T-helper 22 cell (primary cell): ENCODE measurements around the gene CD44.

Source experiments
- DNase-seq: peaks from one replicate; pipeline ENCODE4 v3.0.0-alpha.2; 2020; ENCODE audit warnings: low read depth

Gene CD44

DNA sequence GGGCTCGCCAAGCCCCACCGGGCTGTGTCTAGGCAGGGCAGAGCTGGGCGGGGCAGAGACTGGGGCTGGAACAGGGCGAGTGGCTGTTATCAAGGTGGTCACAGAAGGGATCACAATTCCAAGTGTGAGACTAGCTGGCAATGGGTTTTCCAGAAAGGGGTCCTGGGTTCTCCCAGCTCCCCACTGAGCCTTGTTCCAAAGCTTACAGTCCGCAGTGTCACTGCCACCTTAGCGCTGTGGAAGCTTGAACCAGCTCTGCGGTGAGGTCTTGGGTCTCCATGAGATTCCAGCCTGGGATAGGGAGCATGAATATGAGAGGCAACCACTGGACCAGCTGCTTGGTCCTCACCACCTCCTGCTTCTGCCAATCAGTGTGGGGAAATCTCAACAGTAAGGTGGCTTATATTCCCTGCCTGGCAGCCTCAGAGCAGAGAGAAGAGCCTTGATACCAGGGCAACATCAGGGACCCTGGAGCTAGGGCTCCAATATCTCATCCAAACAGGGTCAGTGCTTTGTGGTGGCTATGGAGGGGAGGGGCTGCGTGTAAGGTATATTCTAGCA lies 831 bp downstream of the CD44 start:
- no peak for DNase-seq

DNA sequence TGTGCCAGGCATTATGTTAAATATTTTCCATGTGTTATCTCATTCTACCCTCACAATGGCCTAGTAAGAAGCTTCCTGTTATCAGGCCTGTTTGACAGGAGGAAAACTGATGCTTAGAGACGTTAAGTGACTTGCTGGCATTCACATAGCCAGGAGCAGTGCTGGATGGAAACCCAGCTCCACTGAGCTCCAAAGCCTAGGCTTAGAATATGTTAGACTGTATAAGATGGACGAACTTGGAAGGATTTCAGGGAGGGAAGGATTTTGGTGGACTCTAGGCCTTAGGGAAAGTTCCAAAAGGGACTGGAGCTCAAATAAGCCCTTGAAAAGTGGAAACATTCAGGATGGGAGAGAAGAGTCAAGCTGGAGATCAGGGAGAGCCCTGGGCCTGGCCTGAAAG lies 2.1 kb downstream of the CD44 start:
- no peak for DNase-seq

DNA sequence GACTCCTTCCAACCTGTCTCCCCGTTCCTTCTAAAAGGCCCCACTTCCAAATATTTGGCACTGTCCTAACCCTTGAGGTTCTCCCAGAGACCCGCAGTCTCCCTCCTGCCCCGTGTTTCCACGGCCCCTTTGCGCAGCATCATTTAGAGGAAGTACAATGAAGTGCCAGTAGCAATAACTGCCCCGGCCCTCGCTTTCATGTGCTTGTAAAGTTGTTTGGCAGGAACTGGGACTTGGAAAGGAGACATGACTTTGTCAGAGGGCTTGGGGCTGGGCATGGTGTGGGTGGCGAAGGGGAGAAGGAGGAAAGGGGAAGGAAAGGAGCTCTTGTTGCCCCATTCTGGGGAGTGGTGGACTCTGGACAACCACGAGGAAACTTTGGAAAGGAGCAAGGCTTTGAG lies 2.6 kb downstream of the CD44 start:
- no peak for DNase-seq

DNA sequence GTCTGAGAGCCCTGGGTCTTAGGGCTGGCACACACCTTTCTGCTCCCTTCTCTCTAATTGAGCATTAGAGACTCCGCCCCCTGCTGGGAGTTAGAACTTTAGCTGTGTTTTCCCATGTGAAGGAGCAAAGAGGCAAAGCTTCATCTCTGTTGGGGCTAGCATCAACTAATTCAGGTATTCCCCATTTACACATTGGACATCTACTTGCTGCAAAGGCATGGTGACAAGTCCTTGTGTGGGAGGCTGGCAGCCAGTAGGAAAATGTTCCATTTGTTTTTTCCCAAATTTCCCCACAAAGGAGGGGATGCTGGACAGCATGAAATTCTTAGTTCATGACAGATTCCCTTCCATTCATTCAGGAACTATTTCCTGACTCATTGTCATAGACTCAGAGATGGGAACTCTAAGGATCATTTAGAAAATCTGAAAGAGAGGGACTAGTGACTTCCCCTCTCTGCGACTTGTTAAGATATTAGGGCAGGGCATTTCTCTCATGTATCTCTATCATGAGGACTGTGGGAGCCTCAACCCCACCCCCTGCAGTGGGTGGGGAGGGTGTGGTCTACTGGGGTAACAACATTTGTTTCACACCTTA lies 3.6 kb downstream of the CD44 start:
- DNase-seq: no peak

DNA sequence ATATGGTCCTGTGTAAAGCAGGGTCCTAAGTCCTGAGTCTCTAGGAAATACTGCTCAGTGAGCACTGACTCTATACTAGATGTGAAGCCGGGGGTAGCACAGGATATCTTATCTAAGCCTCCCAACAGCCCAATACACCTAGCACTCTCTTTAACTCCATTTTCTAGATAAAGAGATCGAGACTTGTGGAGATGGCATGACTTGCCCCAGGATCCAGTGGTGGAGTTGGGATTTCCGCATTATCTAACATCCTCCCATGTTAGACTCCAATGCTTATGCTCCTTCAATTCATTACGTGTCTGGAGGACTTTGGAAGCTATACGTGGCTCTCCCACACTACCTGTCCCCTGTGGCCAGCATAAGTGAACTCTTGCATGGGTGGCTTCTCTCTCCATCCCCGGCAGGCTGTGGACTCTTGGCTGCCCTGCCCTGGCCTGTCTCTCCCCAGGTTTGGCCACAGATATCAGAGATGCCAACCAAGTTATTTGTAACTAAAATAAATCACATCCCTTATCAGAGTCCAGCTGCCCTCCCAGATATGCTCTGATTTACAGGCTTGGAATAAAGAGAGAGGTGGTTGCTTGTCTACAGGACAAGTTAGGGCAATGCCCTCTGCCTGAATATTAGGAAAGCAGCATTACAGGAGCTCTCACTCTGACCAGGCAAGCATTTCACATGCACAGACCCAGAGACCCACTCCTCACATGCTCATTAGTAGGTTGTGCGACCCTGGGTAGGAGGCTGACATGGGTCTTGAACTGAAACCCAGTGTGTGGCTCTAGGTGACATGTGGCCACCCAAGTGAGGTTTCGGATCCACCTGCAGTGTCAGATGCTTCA lies 4.5 kb downstream of the CD44 start:
- DNase-seq: no peak

DNA sequence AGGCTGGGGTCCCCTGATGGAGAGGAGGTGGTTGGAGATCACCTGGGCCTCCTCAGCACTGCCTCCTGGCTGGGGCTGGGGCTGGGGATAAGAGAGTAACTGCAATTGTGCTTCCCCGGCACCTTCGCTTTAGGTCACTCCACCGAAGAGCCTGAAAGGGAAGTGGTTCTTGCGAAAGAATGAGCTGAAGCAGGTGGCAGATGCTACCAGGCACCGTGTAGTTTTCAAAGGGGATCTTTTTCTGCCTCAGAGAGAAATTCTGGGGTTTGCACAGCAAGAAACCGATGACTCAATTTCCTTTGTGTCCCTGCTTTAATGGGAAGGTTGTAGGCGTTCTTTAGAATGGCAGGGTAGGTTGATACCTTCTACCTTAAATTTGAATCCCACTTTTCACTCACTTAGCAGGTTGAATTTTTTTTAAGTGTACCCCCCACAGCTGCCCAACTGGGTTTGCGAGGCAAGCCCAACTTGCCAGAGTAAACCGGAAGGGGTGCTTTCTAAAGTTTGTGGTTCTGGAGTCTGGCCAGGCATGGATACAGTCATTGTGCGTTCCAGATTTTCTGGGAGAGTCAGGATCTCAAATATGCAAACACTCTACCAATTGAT lies 5.3 kb downstream of the CD44 start:
- DNase-seq: peak; percentile 56

DNA sequence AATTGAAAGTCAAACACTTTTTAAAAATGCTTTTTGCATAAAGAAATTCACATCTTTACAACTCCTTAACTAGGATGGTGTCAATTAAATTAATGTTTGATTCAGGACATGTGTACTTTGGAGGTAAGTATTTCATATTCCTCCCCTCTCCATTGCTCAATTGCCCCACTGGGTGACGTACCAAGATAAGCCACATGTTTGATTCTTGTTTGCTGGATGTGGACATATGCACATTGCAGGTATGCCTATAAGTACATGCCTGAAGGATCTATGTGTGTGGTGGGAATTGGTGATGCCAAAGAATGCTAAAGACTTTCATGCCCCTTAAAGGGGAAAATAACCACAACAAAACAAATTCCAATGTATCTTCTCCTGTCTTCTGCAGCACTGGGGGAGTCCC lies 5.8 kb downstream of the CD44 start:
- DNase-seq: no peak

DNA sequence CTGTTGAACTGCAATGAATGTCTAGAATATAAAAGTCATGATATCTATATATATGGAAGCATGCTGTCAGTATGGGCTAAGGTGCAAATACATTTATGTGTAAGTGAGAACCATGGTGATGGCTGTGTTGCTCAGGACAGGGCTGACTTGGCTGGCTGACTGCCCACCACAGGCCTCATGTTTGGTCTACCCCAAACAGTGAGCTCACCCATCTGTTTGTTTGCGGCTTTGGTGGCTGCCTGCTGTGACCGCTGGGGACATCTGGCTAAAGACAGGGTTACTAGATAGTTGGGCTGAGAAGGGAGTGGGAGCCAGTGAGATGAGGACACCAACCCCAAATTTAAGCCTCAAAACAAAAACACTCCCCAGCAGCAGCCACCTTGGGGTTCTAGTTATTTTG lies 6.3 kb downstream of the CD44 start:
- no peak for DNase-seq

DNA sequence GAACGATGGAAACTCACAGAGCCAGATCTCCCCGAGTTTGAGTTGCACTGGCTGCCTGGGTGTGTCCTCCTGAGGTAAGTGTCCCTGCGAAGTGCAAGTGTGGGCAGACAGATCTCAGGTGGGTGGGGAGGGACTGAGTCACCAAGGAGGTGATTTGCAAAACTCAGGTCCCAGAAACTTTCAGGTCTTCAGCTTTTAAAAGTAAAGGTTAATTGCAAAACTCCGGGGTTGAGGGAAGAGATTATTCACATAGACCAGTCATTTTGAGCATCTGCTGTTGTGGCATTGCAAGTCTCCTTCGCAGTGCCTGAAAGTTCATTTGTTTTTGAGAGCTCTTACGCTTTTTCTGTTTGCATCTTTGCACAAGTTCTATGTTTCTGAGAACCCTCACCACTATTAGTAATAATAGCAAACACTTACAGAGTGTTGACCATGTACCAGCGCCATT lies 7.1 kb downstream of the CD44 start:
- DNase-seq: peak; percentile 63

DNA sequence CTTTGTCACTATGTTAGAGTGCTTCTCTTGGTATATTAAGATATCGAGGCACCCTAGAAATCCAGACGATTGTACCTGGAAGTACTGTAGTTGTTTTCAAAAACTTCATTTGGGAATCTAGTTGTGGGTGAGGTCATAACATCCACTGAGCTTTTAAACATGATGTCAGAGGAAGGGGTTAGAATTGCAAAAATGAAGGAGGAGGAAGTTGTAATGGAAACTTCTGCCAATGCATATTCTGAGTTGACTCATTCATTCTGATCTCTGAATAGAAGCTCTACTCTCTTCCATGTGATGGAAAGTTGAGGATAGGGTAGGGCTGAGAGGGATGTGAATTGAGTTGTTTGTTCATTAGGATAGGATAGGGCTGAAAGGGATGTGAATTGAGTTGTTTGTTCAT lies 7.7 kb downstream of the CD44 start:
- no peak for DNase-seq

DNA sequence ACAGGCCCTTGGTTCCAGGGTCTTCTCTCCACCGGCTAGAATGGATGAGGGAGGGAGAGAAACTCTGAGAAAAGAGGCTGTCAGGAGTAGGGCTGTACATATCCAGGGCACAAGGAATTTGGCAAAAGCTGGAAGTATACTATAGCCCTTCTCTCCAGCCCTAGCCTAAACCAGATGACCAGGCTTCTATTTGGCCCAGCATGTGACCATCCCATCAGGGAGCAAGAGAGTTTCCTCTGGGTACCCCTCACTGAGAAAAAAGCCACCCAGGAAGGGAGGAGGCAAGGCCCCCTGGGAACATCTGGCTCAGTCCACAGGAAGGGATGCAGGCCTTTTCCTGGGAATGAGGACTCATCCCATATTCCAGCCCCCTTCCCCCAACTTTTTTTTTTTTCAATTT lies 8.3 kb downstream of the CD44 start:
- no peak for DNase-seq

DNA sequence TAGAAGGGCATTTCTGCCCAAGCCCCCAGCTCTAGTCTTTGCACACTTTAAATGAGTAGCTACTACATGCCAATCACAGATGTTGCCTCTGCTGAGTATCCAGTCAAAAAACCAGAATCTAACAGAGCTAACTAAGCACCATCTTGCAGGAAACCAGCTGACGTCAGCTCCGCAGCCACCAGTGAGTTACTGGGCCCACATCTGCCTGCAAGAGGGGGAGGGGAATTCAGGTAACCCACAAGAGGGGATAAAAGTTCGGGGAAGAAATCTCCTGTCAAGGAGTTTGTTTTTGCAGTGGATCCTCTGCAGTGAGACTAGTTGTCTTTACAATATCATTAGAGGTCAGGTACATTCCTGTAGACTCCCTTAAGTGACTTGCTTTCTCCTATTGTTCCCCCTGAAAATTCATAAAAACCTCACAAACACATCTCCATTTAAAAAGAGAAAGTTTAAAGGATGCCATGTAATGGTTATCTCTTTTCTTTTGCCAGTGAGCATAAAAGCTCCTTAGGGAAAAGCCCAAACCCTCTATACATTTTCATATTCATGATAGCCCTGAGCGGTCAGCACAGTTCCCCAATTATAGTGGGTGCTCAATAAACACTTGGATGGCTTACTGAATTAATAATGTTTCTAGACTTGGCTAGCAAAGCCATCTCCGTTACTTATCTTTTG lies 9.3 kb downstream of the CD44 start:
- peak; percentile 59 for DNase-seq

DNA sequence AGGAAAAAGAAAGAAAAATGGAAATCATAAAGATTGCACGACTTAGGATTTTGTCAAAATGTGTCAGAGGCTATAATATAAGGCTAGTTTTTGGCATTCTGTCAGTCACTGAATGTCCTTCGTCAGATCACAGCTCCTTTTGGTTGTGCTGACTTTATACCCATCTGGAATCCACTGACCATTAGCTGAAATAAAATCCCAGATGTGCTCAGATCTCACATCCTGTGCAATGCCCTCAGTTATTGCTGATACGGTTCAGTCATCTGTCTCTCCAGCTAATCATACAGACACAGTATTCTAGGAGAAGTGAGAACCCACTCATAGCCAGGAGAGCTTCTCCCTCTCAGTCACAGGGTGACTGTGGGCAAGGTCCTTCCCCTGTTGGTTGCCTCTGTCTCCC lies 11.5 kb downstream of the CD44 start:
- DNase-seq: no peak

DNA sequence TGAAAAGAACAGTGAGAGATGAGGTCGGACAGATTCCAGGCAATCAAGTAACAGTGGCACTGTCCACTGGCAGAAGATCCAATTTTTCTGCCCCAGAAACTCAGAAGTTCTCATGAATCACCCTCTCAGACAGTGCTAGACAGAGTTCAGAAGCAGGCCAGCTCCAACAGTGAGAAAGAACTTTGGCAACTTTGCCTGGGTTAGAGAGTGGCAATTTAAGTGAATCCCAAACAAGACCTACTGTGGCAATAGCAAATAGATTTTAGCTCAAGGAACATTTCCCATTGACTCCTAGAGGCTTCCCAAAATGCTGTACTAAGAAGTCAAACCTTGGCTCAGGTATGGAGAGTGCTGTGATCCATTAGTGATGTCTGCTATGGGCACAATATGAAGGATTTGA lies 12.3 kb downstream of the CD44 start:
- DNase-seq: no peak

DNA sequence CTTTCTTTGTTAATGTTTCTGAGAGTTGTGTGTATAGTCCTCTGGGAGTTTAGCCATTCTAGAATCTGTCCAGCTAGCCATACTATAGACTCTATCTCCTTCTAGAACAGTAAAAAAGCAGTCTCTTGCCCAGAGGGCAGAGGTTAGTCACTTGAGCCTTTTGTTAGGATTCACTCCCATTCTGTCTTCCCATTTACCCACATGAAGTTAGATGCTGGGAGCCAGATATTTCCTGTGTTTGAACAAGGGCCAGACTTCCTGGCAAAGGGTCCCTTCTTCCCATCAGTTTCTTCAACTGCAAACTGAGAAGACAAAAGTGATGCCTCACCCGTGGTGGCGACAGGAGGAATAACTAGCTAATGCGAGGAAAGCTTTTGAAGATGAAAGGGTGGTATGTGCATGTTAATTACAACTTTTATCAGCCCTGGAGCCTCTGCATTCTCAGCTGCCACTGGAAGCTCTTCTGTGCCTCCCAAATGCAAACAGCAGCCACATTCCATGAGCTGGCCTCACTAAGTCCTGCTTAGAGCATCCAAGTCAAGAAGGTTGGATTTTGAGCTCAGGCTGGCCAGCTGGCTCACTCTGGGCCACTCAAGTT lies 12.8 kb downstream of the CD44 start:
- DNase-seq: no peak

DNA sequence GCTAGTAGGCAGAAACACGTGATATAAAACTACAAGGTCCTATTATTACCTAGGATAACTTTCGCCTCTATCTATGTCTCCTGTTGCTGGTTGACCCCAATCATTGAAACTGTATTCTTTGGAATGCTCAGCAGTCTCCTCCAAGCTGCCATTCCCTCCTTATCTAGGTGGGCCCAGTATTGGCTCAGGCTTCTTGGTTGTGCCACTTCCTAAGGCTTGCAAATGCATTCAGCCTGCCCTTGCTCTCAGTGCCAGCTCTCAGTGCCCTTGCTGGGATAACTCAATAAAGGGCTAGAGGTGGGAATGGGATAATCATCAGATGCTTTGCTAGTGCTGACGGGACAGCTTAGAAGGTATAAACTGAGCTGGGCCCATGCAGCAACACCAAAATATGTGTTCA lies 13.6 kb downstream of the CD44 start:
- DNase-seq: no peak

DNA sequence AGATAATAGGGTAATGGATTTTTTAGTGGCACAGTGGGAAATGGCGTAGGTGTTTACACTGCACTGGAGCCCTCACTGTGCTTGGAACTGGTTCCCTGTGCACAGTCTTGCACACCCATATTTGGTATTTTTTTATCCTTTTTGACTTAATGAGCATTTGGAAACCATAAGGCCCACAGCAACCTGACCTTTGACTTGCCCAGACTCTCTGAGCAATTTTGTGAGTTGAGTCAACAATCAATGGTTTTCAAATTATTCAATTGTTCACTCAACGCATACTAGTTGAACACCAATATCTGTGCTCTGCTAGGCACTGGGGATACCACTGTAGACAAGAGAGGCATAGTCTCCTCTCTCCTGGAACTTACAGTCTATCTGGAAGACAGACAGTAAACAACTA lies 14.3 kb downstream of the CD44 start:
- no peak for DNase-seq

DNA sequence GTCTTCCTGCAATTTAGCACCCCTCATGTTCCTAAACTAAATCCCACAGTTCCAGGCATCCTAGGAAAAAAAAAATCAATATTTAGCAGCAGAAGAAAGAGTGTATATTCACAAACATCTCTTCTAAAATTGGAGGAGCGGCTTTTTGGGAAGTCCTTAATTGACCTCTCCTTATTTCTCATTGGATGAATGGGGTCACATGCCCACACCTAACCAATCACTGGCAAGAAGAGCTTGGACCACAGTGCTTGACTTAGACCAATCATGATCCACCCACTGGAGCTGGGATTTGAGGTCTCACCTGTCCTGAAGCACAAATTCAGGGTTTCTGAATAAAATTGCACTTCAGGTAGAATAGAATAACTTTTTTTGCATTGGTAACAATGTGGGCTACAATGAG lies 16.0 kb downstream of the CD44 start:
- DNase-seq: no peak

DNA sequence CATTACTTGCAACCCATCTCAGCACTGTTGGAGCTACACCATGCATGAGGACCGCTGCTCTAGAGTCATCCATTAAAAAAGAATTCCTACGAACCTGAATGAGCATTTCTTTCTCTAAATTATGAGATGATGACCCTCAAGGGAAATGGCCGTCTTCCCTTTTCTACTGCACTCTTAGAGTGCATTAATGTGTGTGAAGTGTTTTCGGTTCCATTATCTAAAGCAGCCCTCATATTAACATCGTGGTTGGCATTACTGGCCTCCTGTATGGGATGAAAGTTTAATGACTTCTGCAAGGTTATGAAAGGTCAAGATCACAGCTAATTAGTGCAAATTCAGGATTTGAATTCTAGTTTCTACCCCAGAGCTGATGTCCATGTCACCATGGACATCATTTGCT lies 16.7 kb downstream of the CD44 start:
- DNase-seq: no peak

DNA sequence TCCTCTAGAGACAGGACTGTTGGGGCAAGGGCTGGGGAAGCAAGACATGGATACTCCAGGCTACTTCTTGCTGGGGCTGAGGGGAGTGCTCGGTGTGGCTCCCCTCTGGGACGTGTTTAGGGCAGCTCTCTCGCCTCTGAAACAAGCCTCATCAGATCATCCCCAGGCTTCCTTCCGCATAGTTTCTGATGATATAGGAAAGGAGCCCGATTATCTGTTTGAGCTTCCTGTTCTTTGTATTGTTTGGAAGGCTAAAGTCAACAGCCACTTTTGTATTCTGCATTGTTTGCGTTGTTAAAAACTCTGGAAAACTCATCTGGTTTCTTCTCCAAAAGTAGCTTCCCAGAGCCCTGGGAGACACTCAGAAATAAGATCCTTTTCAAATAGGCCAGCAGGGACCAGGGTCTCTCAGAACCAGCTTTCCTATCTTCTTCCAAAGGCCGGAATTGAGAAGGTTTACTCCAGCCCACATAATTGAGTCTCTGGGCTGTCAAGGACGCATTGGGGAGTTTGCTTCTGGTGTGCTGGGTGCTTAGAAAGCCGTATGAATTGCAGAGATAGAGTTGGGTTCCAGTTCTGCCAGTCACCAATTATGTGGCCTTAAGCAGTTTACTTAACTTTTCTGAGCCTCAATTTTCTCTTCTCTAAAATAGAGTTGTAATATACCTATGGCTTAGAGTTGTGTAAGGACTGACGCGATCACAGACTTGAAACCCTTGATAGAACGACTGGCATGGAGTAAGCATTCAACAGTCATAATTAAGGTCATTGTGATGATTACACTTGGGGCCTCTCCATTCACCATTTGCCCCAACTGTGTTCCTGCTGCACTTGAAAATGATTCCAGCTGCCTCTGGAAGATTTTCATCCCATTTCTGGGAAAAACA lies 19.1 kb downstream of the CD44 start:
- no peak for DNase-seq
